Activated naive CD4-positive, alpha-beta T cell (primary cell): ENCODE results near the gene ABCA7.

ENCODE experiments used
- DNase-seq, 4 experiments: peaks; one replicate each; lab custom pipeline; 2025; lab: John Stamatoyannopoulos, UW

Gene ABCA7, protein sequence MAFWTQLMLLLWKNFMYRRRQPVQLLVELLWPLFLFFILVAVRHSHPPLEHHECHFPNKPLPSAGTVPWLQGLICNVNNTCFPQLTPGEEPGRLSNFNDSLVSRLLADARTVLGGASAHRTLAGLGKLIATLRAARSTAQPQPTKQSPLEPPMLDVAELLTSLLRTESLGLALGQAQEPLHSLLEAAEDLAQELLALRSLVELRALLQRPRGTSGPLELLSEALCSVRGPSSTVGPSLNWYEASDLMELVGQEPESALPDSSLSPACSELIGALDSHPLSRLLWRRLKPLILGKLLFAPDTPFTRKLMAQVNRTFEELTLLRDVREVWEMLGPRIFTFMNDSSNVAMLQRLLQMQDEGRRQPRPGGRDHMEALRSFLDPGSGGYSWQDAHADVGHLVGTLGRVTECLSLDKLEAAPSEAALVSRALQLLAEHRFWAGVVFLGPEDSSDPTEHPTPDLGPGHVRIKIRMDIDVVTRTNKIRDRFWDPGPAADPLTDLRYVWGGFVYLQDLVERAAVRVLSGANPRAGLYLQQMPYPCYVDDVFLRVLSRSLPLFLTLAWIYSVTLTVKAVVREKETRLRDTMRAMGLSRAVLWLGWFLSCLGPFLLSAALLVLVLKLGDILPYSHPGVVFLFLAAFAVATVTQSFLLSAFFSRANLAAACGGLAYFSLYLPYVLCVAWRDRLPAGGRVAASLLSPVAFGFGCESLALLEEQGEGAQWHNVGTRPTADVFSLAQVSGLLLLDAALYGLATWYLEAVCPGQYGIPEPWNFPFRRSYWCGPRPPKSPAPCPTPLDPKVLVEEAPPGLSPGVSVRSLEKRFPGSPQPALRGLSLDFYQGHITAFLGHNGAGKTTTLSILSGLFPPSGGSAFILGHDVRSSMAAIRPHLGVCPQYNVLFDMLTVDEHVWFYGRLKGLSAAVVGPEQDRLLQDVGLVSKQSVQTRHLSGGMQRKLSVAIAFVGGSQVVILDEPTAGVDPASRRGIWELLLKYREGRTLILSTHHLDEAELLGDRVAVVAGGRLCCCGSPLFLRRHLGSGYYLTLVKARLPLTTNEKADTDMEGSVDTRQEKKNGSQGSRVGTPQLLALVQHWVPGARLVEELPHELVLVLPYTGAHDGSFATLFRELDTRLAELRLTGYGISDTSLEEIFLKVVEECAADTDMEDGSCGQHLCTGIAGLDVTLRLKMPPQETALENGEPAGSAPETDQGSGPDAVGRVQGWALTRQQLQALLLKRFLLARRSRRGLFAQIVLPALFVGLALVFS (N-terminal part only)

DNA sequence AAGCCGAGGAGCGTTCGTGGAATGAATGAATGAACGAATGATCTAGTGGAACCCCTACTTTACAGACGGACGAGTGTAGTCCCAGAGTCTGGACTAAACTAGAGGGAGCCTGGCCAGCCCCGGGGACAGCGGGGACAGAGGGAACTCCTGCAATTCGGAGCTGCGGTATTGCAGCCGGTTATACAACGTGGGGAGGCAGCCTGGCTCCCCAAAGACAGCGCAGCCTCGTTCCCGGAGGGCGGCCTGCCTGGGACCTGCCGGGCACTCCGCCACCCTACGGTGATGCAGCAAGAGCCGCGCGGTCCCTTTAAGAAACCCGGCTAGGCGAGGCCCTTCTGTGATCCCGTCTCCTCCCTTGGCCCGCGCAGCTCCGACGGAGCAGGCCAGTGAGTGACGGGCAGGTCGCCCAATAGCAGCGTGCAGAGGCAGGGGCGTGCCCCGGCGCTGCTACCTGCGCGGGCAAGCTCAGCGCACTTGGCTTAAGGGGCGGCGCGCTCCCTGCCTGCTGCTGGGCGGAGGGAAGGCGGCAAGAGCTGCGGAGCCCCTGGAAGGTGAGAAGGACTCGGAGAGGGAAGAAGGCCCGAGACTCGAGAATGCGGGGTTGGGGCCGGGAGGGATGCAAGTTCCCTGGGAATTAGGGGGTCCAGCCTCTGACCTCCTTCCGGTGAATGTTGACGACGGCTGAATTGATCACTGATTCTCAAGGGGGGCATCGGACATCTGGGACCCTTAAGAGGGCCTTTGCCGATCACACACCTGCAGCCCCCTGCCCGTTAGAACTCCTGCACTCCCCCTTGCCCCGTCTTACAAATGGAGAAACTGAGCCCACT is at the start of gene ABCA7:
ABCA7 (plus strand) TSS at position 462 of the 830 bp plus-strand sequence. CDS start 1,255 bp downstream, outside the sequence.
- peak; percentile 96 to 99 (median 99) for DNase-seq

- DNase-seq = no peak
These were observed 49.8 kb upstream of the ABCA7 start for GRCh38 chr19:990119-990571.

- no peak for DNase-seq
These were observed 49.2 kb upstream of the ABCA7 start for GRCh38 chr19:990746-991145.

GRCh38 chr19:991174-991931 is 48.6 kb upstream of the ABCA7 start:
- peak in 3 of 4 experiments; percentile 43 to 78 (median 52) for DNase-seq

DNA sequence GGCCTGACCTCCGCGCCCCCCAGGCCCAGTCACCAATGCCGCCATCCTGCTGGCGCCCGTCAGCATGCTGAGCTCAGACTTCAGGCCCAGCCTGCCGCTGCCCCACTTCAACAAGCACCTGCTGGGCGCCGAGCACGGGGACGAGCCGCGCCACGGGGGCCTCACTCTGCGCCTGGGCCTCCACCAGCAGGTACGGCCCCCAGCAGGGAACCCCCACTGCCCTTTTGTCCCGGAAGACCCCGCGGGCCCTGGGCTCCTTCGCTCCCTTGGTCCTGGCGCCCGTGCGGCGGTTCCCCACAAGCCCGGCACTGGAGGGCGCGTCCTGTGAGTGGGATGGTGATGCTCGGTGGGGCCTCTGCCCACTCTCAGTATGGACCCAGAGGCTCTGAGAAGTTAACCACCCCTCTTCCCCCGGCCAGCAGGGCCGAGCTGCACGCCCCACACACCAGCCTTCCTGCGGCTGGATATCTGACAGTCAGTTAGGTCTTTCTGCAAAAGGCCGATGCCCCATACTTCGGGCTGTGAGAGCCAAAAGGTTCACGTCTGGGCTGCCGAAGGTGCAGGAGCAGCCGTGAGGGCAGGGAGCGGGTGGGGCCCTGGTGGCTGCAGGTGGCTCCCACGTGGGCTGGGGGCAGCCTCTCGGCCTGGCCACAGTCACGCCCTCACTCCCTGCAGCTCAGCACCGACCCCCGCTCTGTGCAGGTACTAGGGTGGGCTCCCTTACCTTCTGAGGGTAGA is 47.8 kb upstream of the ABCA7 start:
- no peak for DNase-seq

DNA sequence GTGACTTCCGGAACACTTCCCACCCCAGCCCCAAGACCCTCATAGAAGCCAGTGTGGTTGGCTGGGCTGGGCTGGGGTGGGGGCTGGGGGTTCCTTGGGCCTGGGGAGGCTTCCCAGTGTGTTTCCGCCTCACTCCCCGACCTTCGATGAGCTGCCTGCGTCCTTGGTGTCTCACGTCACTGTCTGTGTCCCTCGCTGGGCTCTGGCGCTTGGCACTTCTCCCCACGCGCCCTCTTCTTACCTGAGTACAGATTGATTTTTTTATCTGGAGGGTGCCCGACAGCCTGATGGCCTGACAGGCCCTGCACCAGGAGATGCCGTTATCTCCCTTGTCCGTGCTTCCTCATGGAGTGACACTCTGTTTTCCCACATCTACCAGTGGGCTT is 47.2 kb upstream of the ABCA7 start:
- no peak for DNase-seq

GRCh38 chr19:993361-993830 is 46.5 kb upstream of the ABCA7 start:
- no peak for DNase-seq

DNA sequence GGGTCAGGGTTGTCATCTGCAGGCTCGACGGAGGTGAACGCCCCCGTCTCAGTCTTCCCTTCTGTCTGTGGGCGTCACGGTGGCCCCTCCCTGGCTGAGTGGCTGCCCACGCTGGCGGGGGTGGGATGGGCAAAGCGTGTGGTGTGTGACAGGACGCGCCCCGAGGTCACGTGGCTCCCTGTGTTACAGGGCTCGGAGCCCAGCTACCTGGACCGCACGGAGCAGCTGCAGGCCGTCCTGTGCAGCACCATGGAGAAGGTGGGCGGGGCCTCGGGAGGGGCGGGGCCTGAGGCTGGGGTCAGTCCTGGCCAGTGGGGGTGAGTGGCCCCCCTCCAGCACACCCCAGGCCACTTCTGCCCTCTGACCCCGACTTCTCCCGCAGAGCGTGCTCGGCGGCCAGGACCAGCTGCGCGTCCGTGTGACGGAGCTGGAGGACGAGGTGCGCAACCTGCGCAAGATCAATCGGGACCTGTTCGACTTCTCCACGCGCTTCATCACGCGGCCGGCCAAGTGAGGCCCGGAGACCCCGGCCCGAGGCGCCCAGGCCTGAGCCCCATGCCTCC is 46.0 kb upstream of the ABCA7 start:
- no peak for DNase-seq

DNA sequence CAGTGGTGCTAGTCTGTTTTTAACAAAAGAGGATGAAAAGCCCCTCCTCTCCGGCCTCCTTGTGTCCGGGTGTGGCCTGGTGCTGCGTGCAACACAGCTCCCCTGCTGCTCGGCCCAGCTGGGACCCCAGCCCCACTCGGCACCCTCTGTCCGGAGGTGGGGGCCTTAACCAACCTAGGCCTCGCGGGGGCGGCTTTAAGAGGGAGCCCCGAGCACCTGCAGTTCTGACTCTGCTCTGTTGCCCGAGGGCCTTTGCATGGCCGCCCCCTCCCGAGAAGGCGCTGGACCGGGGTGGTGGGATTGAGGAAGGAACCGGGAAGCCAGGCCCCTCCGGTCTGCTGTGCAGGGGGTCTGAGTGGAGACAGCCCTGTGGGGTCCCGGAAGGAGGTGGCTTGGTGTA is 45.4 kb upstream of the ABCA7 start:
- DNase-seq = no peak

- DNase-seq = no peak
These were observed 44.7 kb upstream of the ABCA7 start for GRCh38 chr19:995051-995827.

GRCh38 chr19:996051-996838 is 43.7 kb upstream of the ABCA7 start:
- peak in 3 of 4 experiments; percentile 35 to 63 (median 49) for DNase-seq

DNA sequence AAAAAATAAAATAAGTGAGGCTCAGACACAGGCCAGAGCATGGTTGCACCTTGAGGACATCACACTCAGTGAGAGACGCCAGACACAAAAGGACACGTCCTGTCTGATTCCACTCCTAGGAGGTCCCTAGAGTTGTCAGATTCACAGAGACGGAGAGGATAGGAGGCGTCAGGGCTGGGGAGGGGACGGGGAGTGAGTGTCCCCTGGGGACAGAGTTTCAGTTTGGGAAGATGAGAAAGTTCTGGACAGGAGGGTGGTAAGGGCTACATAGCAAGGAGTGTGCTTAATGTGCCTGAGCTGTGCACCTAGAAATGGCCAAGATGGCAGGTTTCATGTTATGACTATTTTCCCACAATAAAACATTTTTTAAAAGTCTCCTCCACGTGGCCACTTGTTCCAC is 41.8 kb upstream of the ABCA7 start:
- DNase-seq = no peak

GRCh38 chr19:999379-999719 is 40.6 kb upstream of the ABCA7 start:
- DNase-seq = no peak

GRCh38 chr19:1000095-1000494 is 39.8 kb upstream of the ABCA7 start, which contains the start of gene GRIN3B:
Gene GRIN3B, plus strand, starts transcription at chr19:1000419. Its CDS starts 19 bp downstream, at chr19:1000438.
- DNase-seq = peak; percentile 20 to 59 (median 29)

- DNase-seq = no peak
These were observed 39.0 kb upstream of the ABCA7 start for GRCh38 chr19:1000591-1001537.

GRCh38 chr19:1001538-1002166 is 38.3 kb upstream of the ABCA7 start:
- DNase-seq = peak; percentile 37 to 69 (median 64)
